Small intestine (tissue), 7 donors: ENCODE data around the gene PLA2G2F. TPM values are rescaled to one million over a fixed set of nuclear protein-coding genes. Genes with fewer than 3 reads are reported as not detected.
A peak's percentile ranks its signal among the peaks of the same experiment; 100 is the strongest.

ENCODE experiments used
- DNase-seq, 2 donors: peaks; one replicate each; pipeline versions ENCODE4 v3.0.0 to v3.0.0-alpha.2; 2013
- FAIRE-seq: peaks from 2 replicates; lab custom pipeline; 2012; peaks lifted over from hg19 to GRCh38; lab: Jason Lieb, UNC
- H3K27ac ChIP-seq, 3 donors: one replicate each; pipeline ENCODE4 v1.5.1; 2013; ENCODE audit warnings: low read length in 2 of 3, mild to moderate bottlenecking in 2 of 3, control low read depth in 1 of 3, inconsistent platforms in 1 of 3, low read depth in 1 of 3, moderate library complexity in 1 of 3
- H3K27me3 ChIP-seq, 3 donors: one replicate each; pipeline ENCODE4 v1.6.1; 2013; ENCODE audit warnings: low read length in 3 of 3, inconsistent platforms in 1 of 3; ENCODE audit not compliant: control insufficient read depth in 3 of 3, insufficient read depth in 3 of 3
- H3K36me3 ChIP-seq, 3 donors: one replicate each; pipeline ENCODE4 v1.6.1; 2013; ENCODE audit warnings: low read length in 3 of 3, inconsistent platforms in 1 of 3, low read depth in 1 of 3, mild to moderate bottlenecking in 1 of 3, moderate library complexity in 1 of 3; ENCODE audit not compliant: control insufficient read depth in 3 of 3, insufficient read depth in 2 of 3
- H3K4me1 ChIP-seq, 3 donors: one replicate each; pipeline ENCODE4 v1.6.1; 2013; ENCODE audit warnings: low read length in 2 of 3, inconsistent platforms in 1 of 3, low read depth in 1 of 3, mild to moderate bottlenecking in 1 of 3, moderate library complexity in 1 of 3; ENCODE audit not compliant: control insufficient read depth in 3 of 3, insufficient read depth in 2 of 3
- H3K4me3 ChIP-seq, 3 donors: one replicate each; pipeline ENCODE4 v1.5.1; 2013; ENCODE audit warnings: low read length in 3 of 3, control low read depth in 1 of 3, inconsistent platforms in 1 of 3, low read depth in 1 of 3, mild to moderate bottlenecking in 1 of 3, moderate library complexity in 1 of 3
- H3K9me3 ChIP-seq, 2 donors: one replicate each; pipeline ENCODE4 v1.6.1; 2013; ENCODE audit warnings: low read depth in 1 of 2, low read length in 1 of 2; ENCODE audit not compliant: control insufficient read depth in 2 of 2, insufficient read depth in 1 of 2
- WGBS, 3 donors: extraction: QIAGEN DNeasy Blood & Tissue Kit; methylation state at CpG; one replicate each; pipeline ENCODE4 v1.1.7; 2013; 5-methylcytosine and 5-hydroxymethylcytosine counted together
- polyA plus RNA-seq, 4 donors: library from polyadenylated mRNA; stranded (reverse) in 3 of 4; unstranded in 1 of 4; fragments of 200-250 nt in 3 of 4; fragments of 120-200 nt in 1 of 4; gene quantifications; one replicate each; pipeline versions ENCODE4 v1.2.1 to v1.2.3, GENCODE V29; 2013
- donor health status: healthy with polysubstance abuse.
- donor health status: control.
- donor health status: control.
- donor health status: Bipolar disorder and iron deficiency.
- donor health status: healthy.

PLA2G2F gene
- polyA plus RNA-seq, 4 donors: 0.01 to 0.04 TPM; not detected in 2

DNA sequence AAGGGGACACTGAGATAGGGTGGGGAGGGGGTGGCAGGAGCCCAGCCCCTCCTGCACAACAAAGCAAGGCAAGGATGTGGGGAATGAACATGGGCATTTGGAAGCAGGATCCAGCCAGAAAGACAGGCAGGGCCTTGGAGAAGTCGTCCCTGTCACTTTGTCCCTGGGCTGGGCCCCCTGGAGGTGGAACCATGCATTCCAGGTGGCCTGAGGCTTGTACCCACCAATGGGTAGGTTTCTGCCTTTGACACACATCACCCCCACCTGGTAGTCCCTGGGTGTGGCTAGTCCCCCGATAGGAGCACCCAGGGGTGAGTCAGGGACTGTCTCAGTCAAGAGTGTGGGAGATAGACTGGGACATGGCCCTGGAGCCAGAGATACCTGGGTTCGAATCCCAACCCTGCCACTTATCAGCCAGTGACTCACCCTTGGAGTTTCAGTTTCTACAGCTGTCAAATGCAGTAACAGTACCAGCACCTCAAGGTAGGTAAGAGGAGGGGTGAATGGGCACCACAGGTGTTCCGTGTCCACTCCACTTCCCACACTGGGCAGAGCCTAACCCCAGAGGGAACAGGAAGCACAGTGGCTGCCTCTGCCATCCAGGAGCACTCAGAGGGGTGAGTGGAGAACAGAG lies 29.8 kb upstream of the PLA2G2F start:
- H3K27me3 ChIP-seq: peaks cover 0 to 2% (median 0%) of the 10 kb centered on the region in 3 donors
- no peak overlapping the region for H3K4me3 ChIP-seq
- WGBS, 3 donors: 21 to 51% (median 22%) methylated on average over 4 of the region's 4 CpGs
- no peaks in the 10 kb centered on the region for H3K4me1 ChIP-seq
- H3K9me3 ChIP-seq: no peaks in the 10 kb centered on the region
- no peaks in the 10 kb centered on the region for H3K36me3 ChIP-seq
- FAIRE-seq (no peak), DNase-seq (peak in 1 of 2 donors; percentile 10)
- no peak overlapping the region for H3K27ac ChIP-seq

DNA sequence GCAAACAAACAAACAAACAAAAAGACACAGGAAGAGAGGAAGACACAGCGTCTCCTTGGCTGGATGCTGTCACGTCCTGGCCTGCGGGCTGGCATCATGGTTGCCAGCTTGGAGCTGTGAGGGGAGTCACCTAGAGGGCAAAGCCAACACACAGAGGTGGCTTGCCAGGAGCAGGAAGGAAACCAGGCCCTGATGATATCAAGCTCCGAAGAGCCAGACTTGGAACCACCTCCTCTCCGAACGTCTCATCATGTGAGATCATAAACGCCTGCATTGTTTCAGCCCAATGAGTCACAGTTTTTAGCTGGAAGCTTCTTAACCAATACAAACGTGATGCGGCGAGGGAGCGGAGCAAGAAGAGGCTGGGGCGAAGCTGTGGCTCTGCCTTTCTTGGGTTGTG lies 28.4 kb upstream of the PLA2G2F start:
- H3K27ac ChIP-seq: no peak overlapping the region
- no peaks in the 10 kb centered on the region for H3K9me3 ChIP-seq
- DNase-seq (no peak), FAIRE-seq (no peak)
- 76 to 82% (median 76%) methylated on average over 12 of the region's 12 CpGs for WGBS, 3 donors
- H3K4me3 ChIP-seq: no peak overlapping the region
- no peaks in the 10 kb centered on the region for H3K36me3 ChIP-seq
- H3K27me3 ChIP-seq: peaks cover 0 to 2% (median 0%) of the 10 kb centered on the region in 3 donors
- H3K4me1 ChIP-seq: no peaks in the 10 kb centered on the region

DNA sequence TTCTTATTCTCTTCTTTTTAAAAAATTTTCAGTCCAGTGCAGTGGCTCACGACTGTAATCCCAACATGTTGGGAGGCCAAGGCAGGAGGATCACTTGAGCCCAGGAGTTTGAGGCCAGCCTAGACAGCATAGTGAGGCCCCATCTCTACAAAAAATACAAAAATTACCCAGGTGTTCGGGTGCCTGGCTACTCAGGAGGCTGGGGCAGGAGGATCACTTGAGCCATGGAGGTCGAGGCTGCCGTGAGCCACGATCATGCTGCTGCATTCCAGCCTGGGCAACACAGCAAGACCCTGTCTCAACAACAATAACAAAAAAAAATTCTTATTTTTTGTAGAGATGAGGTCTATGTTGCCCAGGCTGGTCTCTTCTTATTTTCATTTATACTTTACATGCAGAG lies 27.7 kb upstream of the PLA2G2F start:
- DNase-seq: no peak
- FAIRE-seq: no peak
- H3K27me3 ChIP-seq: peaks cover 0 to 2% (median 0%) of the 10 kb centered on the region in 3 donors
- no peak overlapping the region for H3K27ac ChIP-seq
- H3K4me3 ChIP-seq: no peak overlapping the region
- WGBS, 3 donors: 88 to 93% (median 90%) methylated on average over 5 of the region's 5 CpGs
- no peaks in the 10 kb centered on the region for H3K9me3 ChIP-seq
- H3K36me3 ChIP-seq: no peaks in the 10 kb centered on the region
- no peaks in the 10 kb centered on the region for H3K4me1 ChIP-seq

DNA sequence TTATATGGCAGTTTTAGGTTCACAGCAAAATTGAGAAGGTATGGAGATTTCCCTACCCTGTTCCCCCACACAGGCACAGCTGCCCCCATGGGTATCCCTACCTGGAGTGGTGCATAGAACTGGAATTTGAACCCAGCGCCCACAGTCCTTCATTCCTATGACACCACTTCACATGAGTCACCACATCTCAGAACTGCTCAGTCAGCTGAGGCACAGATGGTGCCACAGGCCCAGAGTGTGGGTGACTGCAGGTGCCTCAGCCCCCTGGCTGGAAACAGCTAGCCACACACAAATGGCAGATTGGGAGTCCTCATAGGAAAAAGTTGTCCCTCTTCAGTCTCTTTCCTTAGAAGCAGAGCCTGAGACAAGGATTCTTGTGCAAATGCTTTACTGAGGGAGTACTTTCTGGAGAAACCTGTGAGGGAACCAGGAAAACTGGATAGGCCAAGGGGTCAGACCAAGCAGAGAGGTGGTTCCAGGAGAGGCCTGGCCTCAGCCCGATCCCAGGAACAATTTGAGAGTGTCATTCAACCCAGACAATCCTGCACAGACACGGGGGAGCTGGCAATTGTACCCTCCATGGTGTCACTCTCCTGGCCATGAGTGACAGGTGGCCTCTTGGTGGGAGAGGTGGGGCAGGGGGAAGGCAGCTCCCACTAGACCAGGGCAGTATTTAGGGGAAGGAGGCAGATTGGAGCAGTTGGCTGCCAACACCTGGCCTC lies 26.7 kb upstream of the PLA2G2F start:
- peaks cover 0 to 2% (median 0%) of the 10 kb centered on the region in 3 donors for H3K27me3 ChIP-seq
- DNase-seq (peak in 1 of 2 donors; percentile 10), FAIRE-seq (no peak)
- no peaks in the 10 kb centered on the region for H3K9me3 ChIP-seq
- no peaks in the 10 kb centered on the region for H3K36me3 ChIP-seq
- 72 to 84% (median 78%) methylated on average over 3 of the region's 3 CpGs for WGBS, 3 donors
- no peak overlapping the region for H3K27ac ChIP-seq
- no peaks in the 10 kb centered on the region for H3K4me1 ChIP-seq
- no peak overlapping the region for H3K4me3 ChIP-seq

GRCh38 chr1:20114021-20114648 lies 25.0 kb upstream of the PLA2G2F start:
- peaks cover 0 to 2% (median 0%) of the 10 kb centered on the region in 3 donors for H3K27me3 ChIP-seq
- H3K36me3 ChIP-seq: no peaks in the 10 kb centered on the region
- DNase-seq (no peak), FAIRE-seq (no peak)
- no peak overlapping the region for H3K4me3 ChIP-seq
- no peaks in the 10 kb centered on the region for H3K9me3 ChIP-seq
- no peaks in the 10 kb centered on the region for H3K4me1 ChIP-seq
- no peak overlapping the region for H3K27ac ChIP-seq
- WGBS, 3 donors: 66 to 71% (median 67%) methylated on average over 15 of the region's 15 CpGs

DNA sequence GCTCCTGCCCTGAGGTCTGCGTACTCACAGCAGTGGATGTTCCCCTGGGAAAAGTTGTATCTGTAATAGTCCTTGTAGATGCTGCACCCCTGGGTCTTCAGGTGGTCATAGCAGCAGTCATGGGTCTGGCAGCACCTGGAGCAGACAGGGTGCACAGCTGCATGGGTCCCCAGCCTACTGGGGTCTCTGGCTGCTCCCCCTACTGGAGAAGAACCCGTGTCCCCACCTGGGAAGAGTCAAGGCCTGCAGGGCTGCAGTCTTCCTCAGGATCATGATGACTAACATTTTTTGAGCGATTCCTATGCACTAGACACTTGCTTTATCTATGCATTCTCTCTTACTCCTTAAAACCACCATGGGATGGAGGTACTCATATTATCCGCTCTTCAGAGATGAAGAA lies 23.6 kb upstream of the PLA2G2F start:
- Histone ChIP-seq H3K4me1 (no peaks in the 10 kb centered on the region), H3K9me3 (no peaks in the 10 kb centered on the region), H3K27ac (no peak overlapping the region), H3K36me3 (no peaks in the 10 kb centered on the region), H3K27me3 (peaks cover 0 to 2% (median 0%) of the 10 kb centered on the region in 3 donors), H3K4me3 (no peak overlapping the region)
- DNase-seq (no peak), FAIRE-seq (no peak)
- WGBS, 3 donors: 82 to 84% (median 82%) methylated on average over 4 of the region's 4 CpGs

- Histone ChIP-seq H3K27ac (no peak overlapping the region), H3K36me3 (no peaks in the 10 kb centered on the region), H3K4me1 (no peaks in the 10 kb centered on the region), H3K4me3 (no peak overlapping the region), H3K27me3 (peaks cover 0 to 2% (median 0%) of the 10 kb centered on the region in 3 donors), H3K9me3 (no peaks in the 10 kb centered on the region)
- no peak for FAIRE-seq
- no peak for DNase-seq
- WGBS, 3 donors: 78 to 84% (median 81%) methylated on average over 7 of the region's 7 CpGs
Observed at GRCh38 chr1:20115916-20116315, 23.2 kb upstream of the PLA2G2F start.

DNA sequence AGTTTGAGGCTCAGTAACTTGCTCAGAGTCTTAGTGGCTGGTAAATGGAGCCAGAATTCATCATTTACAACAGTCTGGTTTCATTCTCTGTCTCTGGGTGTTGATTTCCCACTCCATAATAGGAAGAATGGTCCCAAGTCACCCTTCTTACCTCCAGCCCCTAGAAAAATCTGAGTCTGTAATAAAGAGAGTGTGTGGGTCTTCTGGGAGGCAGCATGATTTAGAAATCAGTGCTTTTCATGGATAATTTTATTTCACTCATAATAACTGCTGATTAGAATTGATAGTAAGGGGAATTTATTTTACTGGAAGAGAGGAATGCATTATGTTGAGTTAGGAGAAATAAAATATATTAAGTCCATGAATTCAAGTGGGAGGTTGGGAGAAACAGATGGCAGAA lies 21.9 kb upstream of the PLA2G2F start:
- no peak for DNase-seq
- Histone ChIP-seq H3K27me3 (peaks cover 0 to 2% (median 0%) of the 10 kb centered on the region in 3 donors), H3K27ac (no peak overlapping the region), H3K4me3 (no peak overlapping the region), H3K36me3 (no peaks in the 10 kb centered on the region), H3K4me1 (no peaks in the 10 kb centered on the region), H3K9me3 (no peaks in the 10 kb centered on the region)
- no peak for FAIRE-seq
